ES-I3 (cell line): ENCODE measurements around the gene CNKSR3.

Experiments
- H3K36me3 ChIP-seq: 2 replicates; pipeline ENCODE4 v1.6.1; 2013; ENCODE audit warnings: mild to moderate bottlenecking, low read length, control low read depth, moderate library complexity; ENCODE audit not compliant: insufficient read depth
- H3K4me1 ChIP-seq: 2 replicates; pipeline ENCODE4 v1.6.1; 2013; ENCODE audit warnings: mild to moderate bottlenecking, control low read depth, low read length; ENCODE audit not compliant: insufficient read depth
- H3K9ac ChIP-seq: 2 replicates; pipeline ENCODE4 v1.6.1; 2013; ENCODE audit warnings: low read depth, mild to moderate bottlenecking, low read length, moderate library complexity
- H3K9me3 ChIP-seq: 2 replicates; pipeline ENCODE4 v1.6.1; 2013; ENCODE audit warnings: mild to moderate bottlenecking, low read length, moderate library complexity; ENCODE audit not compliant: control insufficient read depth, insufficient read depth

CNKSR3 gene

DNA sequence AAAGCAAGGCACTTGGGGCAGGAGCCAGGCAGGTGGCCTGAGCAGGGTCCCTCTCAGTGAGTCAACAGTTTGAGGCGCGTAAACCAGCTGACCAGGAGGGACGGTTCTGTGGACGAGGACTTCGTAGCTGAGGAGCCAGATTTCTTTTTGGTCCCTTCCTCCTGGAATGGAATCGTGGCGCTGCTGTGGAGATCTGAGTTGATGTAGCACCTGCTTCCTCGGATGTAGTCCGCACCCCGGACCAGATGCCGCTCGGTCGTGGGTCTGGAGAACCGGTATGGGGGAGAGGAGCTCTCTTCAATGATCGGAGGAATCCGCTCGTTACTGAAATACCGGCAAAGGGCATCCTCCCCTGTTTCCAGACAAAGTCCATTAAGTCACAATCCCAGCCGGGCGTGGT, 104.2 kb downstream of the CNKSR3 start:
- H3K9ac ChIP-seq, result no peak overlapping the region
- no peaks in the 10 kb centered on the region for H3K36me3 ChIP-seq
- H3K4me1 ChIP-seq, result no peaks in the 10 kb centered on the region
- no peaks in the 10 kb centered on the region for H3K9me3 ChIP-seq

DNA sequence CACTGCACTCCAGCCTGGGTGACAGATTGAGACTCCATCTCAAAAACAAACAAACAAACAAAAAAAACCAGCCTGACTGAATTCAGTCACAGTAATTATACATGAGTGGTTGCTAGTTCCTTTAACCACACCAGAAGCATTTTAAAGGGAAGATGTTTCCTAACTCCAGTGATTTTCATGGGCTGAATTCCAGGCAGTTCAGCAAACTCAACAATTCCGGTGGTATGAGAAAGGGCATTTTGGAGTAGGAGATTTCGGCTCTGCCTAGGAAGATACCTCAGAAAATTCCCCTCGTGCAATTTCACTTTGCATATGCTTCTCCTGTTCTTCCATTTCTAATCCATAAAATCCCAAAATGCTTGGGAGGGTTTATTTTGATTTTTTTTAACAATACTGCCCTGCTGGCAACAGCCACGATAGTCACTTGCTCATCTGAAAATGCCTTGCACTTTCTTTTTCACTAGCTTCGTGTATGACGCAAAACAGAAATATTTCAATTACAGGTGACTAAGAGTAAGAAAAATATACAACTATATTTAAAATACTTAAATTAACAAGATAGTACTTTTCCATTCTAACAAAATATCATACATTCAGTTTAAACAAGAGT, 105.6 kb downstream of the CNKSR3 start:
- Histone ChIP-seq H3K36me3 (no peaks in the 10 kb centered on the region), H3K9me3 (no peaks in the 10 kb centered on the region), H3K4me1 (no peaks in the 10 kb centered on the region), H3K9ac (no peak overlapping the region)

DNA sequence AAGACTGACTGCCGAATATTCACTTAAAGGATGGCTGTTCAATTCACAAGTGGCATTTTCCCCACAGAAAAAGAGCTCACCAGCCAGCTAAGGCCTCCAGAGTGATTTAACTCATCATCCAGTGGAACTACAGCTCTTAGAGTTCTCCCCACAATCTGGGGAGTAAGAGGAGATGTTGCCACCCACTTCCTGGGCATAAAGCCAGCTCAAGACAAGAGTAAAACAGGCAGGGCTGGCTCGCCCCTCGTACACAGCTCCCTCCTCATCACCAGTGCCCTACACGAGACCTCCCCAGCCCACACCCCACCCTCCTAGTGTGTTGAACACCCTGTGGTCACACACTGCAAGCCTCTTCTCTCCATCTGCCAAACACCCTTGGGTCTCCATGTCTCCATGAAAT, 106.7 kb downstream of the CNKSR3 start:
- Histone ChIP-seq H3K9ac (no peak overlapping the region), H3K4me1 (peaks cover 6% of the 10 kb centered on the region), H3K36me3 (no peaks in the 10 kb centered on the region), H3K9me3 (no peaks in the 10 kb centered on the region)

DNA sequence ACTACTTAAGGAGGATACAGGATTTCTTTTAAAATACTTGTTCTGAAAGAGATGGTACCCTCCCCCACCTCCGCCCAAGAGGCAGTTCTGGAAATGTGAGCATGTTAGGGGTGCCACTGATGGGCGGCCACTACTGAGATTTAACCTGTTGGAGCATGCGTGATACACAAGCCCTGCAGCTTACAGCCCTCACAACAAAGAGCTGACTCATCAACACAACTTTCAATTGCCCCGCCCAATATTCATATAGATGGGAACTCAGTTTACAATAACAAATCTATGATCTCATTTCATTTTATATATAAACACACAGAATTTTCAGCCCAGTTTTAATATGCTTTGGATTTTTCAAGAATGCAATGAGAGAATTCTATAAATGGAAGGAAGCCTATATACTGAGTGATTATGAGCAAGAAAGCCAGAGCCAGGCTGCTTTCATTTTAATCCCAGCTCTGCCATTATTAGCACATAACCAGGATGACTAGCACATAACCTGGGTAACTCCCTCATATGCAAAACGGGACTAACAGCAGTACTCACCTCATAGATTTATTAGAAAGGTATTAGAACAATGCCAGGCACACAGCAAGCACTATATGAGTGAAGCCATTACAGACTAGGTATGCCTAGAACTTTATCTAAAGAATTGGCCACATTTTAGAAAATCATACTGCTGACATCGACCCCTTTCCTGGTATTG, 108.3 kb downstream of the CNKSR3 start:
- Histone ChIP-seq H3K36me3 (no peaks in the 10 kb centered on the region), H3K9me3 (no peaks in the 10 kb centered on the region), H3K9ac (no peak overlapping the region), H3K4me1 (peaks cover 6% of the 10 kb centered on the region)

DNA sequence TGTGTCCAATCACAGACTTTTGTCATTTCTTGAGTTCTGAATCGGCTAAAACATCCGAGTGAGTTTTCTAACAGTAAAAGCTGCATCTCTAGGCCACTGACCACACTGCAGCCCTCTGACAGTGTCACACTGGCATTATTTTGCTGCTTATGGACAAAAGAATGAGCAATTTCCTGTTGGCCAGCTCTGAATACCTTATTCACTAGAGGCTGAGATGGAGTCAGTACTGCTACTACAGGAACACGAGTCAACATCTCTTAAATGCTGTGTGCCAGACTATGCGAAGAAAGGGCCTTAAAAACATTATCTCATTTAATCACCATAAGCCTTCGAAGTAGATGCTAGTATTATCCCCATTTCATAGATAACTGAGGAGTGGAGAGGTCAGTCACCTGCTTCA, 111.4 kb downstream of the CNKSR3 start:
- Histone ChIP-seq H3K9ac (no peak overlapping the region), H3K9me3 (no peaks in the 10 kb centered on the region), H3K4me1 (peaks cover 6% of the 10 kb centered on the region), H3K36me3 (no peaks in the 10 kb centered on the region)

DNA sequence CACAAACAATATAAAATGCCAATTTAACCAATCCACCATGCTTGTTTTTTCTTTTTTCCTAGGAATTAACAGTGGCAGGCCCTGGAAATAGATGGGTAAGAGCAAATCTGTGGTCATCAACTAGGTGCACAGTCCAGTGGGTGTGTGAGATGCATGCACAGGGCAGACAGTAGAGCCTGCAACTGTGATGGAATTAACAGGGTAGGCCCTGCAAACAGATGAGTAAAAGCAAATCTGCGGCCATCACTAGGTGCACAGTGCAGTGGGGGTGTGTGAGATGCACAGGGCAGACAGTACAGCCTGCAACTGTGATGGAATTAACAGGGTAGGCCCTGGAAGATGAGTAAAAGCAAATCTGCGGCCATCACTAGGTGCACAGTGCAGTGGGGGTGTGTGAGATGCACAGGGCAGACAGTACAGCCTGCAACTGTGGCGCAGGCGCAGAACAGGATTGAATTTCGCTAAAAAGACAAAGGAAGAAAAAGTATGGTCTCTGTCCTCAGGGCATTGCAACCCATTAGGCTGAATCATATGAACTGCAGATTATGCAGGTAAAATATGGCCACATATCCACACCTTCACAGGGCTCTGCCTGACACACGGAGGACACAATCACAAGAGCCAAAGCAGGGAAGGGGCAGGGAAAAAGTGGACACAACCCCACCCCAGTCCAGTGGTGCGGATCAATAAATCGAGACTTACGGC, 112.8 kb downstream of the CNKSR3 start:
- H3K4me1 ChIP-seq, result peaks cover 6% of the 10 kb centered on the region
- H3K36me3 ChIP-seq, result no peaks in the 10 kb centered on the region
- H3K9me3 ChIP-seq, result no peaks in the 10 kb centered on the region
- no peak overlapping the region for H3K9ac ChIP-seq

DNA sequence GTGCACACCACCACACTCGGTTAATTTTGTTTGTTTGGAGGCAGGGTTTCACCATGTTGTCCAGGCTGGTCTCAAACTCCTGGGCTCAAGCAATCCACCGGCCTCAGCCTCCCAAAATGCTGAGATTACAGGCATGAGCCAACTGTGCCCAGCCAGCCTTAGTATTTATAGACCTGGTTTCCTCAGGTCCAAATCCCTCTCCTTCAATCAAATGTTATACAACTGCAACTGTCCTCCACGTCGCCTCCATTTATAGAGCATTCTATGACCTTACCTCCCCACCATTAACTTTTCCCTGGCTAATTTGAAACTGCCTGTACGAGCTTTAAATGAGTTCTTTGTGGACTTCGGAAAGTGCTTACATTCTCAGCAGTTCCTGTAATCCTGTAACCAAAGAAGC, 114.6 kb downstream of the CNKSR3 start:
- H3K4me1 ChIP-seq, result peaks cover 6% of the 10 kb centered on the region
- no peaks in the 10 kb centered on the region for H3K36me3 ChIP-seq
- H3K9ac ChIP-seq, result no peak overlapping the region
- H3K9me3 ChIP-seq, result no peaks in the 10 kb centered on the region

DNA sequence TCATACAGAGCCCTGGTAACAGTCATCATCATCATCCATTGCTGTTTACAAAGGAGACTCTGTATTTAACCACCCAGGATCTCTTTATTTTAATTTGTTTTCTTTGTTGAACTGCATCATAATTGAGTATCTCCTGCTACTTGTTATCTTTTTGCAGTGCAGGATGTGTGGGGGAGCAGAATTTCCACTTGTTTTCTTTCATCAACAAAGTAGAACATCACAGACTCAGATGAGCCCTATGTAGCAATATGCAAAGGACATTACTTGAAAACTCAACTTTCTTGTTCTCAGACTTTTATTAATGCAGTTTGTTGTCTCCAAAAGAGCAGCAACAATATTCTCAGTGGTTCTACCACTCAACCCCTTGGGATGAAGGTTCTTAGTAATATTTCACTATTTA, 115.2 kb downstream of the CNKSR3 start:
- H3K9ac ChIP-seq, result no peak overlapping the region
- no peaks in the 10 kb centered on the region for H3K9me3 ChIP-seq
- no peaks in the 10 kb centered on the region for H3K36me3 ChIP-seq
- H3K4me1 ChIP-seq, result peaks cover 6% of the 10 kb centered on the region

DNA sequence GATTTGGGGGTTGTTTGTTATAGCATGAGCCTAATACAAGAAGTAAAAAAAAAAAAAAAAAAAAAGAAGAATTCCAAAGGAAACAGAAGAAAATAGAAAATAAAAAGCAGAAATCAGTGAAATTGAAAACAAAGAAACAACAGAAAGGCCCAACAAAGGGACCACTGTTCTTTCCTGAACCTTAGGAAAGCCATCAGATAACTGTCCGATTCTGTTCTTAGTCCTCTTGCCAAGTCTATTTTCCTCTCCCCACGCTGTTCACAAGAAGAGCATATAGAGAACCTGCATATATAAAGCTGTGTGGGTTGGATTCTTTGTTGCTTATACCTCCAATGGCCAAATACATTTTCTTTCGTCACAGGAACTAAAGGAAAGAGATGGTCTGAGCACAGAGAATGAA, 115.9 kb downstream of the CNKSR3 start:
- peaks cover 6% of the 10 kb centered on the region for H3K4me1 ChIP-seq
- no peak overlapping the region for H3K9ac ChIP-seq
- no peaks in the 10 kb centered on the region for H3K36me3 ChIP-seq
- no peaks in the 10 kb centered on the region for H3K9me3 ChIP-seq

DNA sequence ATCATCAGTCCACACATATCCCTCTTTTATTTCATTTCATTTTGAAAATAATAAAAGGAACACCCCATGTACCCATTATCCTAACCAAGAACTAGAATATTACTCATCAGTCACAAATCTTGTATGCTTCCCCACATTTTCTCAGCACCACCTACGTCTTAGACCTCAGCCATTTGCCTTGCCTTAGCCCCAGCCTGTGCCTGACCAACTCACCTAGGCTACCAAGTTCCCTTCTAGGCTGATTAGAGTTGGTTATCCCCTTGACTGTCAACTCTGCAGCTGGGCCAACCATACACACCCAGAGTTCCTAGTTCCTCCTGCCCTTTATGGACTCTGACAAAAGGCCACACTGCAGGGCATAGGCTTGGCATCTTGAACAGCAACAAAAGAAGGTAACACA, 120.5 kb downstream of the CNKSR3 start:
- Histone ChIP-seq H3K4me1 (no peaks in the 10 kb centered on the region), H3K9ac (no peak overlapping the region), H3K36me3 (no peaks in the 10 kb centered on the region), H3K9me3 (no peaks in the 10 kb centered on the region; the same call in 1 of the 2 replicates)

DNA sequence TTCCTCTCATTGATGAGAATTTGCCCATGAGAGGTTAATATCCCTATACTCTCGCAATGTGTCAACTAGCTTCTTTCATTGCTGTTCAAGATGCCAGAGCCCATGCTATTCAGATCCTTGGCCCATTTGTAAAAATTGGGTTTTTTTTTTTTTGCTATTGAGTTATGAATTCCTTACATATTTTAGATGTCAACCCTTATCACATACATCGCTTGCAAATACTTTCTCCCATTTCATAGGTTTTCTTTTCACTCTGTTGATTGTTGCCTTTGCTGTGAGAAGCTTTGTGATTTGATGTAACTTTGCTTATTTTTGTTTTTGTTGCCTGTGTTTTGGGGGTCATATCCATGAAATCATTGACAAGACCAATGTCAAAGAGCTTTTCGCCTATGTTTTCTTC, 121.7 kb downstream of the CNKSR3 start:
- Histone ChIP-seq H3K9me3 (no peaks in the 10 kb centered on the region; the same call in 1 of the 2 replicates), H3K4me1 (no peaks in the 10 kb centered on the region), H3K36me3 (no peaks in the 10 kb centered on the region), H3K9ac (no peak overlapping the region)

DNA sequence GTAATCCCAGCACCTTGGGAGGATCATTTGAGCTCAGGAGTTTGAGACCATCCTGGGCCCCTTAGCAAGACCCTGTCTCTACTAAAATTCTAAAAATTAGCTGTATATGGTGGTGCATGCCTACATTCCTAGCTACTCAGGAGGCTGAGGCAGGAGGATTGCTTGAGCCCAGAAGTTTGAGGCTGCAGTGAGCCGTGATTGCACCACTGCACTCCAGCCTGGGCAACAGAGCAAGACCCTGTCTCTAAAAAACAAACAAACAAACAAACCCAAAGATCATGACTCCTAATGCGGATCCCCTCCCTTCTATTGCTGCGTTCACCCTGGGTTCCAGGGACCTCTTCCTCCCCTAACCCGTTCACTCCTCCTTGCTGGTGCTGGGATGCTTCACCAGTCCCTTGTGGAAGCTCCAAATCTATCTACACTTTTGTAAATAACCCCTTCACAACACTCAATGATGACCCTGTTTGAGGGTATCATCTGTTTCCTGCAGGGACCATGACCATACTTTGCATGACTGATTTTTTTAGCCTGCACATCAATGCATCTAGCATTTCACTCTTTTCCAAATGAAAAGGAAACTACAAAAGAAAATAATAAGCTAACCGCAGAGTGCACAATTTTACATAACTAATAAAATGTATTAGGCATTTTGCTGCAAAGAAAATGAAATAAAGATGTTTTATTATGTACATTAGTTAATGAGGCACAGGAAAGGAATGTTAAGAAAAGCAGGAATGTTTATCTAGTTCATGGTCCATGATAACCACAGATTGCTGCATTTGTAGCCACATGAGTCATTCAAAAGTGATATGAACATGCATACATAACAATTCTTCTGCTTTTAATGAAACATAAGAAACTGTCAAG, 123.4 kb downstream of the CNKSR3 start:
- H3K36me3 ChIP-seq, result no peaks in the 10 kb centered on the region
- no peaks in the 10 kb centered on the region; the same call in 1 of the 2 replicates for H3K9me3 ChIP-seq
- no peaks in the 10 kb centered on the region for H3K4me1 ChIP-seq
- H3K9ac ChIP-seq, result no peak overlapping the region

DNA sequence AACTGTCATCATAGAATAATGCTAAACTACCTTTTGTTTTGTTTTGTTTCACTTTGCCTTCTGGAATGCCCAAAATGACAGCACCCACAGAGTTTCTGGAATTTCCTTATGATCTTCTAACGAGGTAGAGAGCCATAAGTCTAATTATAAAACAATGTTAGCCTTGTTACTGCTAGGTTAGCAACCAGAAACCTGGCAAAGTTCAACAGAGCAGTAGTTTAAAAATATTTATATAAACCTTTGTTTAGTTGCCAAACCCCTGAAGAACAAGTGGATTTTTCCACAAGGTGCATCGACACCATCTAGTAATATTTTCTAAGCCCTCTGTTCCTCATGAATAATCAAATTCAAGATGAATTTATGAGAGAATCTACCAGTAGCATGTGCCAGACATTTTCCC, 126.3 kb downstream of the CNKSR3 start:
- Histone ChIP-seq H3K4me1 (no peaks in the 10 kb centered on the region), H3K36me3 (no peaks in the 10 kb centered on the region), H3K9me3 (no peaks in the 10 kb centered on the region; the same call in 1 of the 2 replicates), H3K9ac (no peak overlapping the region)

DNA sequence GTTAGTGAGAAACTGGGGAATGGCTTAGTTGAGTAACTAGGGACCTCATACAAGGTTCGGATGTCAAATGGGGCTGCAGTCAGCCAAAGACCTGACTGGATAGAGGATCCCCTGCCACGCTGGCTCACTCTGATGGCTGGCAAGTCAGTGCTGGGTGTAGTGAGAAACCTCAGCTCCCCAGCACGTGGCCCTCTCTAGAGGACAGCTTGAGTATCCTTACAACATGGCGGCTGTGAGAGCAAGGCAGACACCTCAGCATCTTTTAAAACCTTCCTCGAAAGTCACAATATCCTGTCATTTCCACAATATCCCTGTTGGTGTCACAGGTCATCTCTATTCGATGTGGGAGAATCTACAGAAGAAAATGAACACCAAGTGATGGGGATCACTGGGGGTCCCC, 127.2 kb downstream of the CNKSR3 start:
- Histone ChIP-seq H3K9ac (no peak overlapping the region), H3K36me3 (no peaks in the 10 kb centered on the region), H3K4me1 (no peaks in the 10 kb centered on the region), H3K9me3 (no peaks in the 10 kb centered on the region; the same call in 1 of the 2 replicates)
